Stimulated activated CD4-positive, alpha-beta T cell treated with anti-CD3 and anti-CD28 coated beads, TNF-alpha, amount 100 ng/mL, for 4 hours (primary cell): ENCODE data around the gene MCM3AP.
A peak's percentile ranks its signal among the peaks of the same experiment; 100 is the strongest.
"Not testable (repeated sequence)": the region's sequence is repeated elsewhere in the genome, so short reads cannot be mapped to it uniquely, and the experiment has no call there.

Experiments used
- DNase-seq, 3 experiments: peaks; one replicate each; pipeline ENCODE4 v3.0.0-alpha.2; 2020; ENCODE audit warnings: low read depth in 3 of 3

Gene MCM3AP

DNA sequence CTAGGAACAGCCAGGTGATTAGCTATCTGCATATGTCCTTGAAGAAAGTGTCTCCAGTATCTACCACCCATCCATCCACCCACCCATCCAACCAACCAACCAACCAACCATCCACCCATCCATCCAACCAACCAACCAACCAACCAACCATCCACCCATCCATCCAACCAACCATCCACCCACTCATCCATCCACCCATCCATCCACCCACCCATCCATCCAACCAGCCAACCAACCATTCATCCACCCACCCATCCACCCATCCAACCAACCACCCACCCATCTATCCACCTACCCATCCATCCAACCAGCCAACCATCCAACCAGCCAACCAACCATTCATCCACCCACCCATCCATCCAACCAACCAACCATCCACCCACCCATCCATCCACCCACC, 26.2 kb upstream of the MCM3AP start:
- DNase-seq, result no peak

DNA sequence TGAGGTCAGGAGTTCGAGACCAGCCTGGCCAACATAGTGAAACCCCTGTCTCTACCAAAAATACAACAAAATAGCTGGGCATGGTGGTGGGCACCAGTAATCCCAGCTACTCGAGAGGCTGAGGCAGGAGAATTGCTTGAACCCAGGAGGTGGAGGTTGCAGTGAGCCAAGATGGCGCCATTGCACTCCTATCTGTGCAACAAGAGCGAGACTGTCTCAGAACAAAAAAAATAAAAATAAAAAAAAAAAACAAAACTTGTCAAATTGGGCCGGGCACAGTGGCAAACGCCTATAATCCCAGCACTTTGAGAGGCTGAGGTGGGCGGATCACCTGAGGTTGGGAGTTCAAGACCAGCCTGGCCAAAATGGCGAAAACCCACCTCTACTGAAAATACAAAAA, 24.8 kb upstream of the MCM3AP start:
- DNase-seq, result not testable (repeated sequence)

DNA sequence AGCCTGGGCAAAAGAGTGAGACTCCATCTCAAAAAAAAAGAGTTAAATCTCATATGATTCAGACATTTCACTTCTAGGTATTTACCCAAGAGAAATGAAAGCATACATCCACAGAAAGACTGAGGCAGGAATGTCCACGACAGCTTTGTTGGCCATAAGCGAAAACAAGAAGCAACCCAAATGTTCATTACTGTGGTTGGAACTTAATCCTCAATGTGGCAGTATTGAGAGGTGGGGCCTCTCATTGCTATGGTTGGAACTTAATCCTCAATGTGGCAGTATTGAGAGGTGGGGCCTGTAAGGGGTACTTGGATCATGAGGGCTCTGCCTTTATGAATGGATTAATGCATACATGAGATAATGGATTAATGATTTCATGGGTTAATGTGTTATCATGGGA, 23.0 kb upstream of the MCM3AP start:
- no peak for DNase-seq

DNA sequence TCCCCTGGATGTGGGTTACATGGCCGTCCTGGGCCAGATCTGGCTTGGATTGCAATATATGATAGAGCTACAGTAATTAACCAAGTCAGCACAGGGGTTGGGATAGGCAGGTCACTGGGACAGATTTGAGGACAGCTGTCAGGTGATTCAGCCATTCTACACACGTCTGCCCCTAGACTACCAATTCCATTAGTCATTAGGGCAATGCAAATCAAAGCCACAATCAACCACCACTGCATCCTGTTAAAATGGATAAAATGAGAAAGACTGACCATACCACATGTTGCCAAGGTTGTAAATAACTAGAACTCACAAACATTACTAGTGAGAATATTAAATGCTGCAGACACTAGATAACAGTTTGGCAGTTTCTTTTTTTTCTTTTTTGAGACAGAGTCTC, 22.2 kb upstream of the MCM3AP start:
- DNase-seq, result no peak

DNA sequence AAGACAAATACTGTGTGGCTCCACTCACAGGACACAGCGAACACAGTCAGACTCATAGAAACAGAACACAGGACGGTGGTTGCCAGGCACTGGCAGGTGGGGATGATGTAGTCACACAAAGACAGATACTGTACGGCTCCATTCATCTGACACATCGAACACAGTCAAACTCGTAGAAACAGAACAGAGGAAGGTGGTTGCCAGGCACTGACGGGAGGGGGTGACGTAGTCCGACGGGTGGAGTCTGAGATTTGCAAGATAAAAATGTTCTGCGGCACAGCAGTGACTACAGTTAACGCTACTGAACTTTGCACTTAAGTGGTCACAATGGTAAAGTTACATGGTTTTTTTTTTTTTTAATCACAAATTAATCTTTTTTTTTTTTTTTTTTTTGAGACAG, 19.5 kb upstream of the MCM3AP start:
- DNase-seq, result no peak

DNA sequence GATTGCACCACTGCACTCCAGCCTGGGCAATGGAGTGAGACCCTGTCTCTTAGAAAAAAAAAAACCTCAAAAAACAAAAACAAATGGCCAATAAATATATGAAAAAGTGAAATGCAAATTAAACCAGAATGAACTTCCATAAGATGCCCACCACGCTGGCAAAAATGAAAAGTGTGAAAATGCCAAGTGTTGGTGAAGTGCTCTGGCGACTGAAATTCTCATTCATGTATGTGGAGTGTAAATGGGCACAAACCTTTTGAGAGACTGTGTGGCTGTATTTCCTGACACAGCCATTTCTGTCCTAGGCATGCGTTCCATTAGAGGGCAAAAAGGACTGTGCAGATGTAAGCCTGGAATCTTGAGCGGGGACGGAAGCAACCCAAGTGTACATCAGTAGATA, 19.0 kb upstream of the MCM3AP start:
- no peak for DNase-seq

DNA sequence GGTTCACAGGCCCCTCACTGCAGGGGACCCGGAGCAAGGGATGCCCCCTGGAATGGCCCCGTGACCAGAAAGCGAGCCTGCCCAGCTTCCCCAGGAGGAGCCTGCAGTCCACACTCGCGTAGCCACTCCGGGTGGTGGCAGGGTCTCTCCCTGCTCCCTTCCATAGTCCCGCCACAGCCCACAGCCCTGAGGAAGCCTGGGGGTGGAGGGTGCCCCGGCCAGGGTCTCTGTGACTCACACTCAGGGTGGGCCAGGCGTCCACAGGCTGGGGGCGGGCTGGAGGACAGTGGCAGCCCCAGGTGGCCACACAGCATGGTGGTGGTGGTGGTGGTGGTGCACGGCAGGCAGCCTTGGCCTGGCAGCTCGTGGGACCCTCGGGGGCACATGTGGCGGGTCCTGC, 16.3 kb upstream of the MCM3AP start:
- no peak for DNase-seq

DNA sequence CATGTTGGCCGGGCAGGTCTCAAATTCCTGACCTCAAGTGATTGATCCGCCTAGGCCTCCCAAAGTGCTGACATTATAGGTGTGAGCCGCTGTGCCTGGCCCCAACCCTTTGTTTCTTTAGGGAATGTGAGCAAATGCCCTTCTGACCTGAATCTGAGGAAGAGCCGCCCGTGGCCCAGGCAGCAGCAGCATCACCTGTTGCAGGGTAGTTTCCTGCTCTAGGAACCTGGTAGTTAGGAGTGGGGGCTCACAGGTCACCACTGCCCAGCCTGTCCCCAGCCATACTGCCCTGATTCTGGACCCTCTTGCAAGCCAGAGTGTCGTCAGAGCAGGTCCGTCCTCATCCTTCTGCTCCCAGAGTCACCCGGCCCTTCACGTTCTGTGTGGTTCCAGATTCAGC, 13.8 kb upstream of the MCM3AP start:
- DNase-seq, result no peak

DNA sequence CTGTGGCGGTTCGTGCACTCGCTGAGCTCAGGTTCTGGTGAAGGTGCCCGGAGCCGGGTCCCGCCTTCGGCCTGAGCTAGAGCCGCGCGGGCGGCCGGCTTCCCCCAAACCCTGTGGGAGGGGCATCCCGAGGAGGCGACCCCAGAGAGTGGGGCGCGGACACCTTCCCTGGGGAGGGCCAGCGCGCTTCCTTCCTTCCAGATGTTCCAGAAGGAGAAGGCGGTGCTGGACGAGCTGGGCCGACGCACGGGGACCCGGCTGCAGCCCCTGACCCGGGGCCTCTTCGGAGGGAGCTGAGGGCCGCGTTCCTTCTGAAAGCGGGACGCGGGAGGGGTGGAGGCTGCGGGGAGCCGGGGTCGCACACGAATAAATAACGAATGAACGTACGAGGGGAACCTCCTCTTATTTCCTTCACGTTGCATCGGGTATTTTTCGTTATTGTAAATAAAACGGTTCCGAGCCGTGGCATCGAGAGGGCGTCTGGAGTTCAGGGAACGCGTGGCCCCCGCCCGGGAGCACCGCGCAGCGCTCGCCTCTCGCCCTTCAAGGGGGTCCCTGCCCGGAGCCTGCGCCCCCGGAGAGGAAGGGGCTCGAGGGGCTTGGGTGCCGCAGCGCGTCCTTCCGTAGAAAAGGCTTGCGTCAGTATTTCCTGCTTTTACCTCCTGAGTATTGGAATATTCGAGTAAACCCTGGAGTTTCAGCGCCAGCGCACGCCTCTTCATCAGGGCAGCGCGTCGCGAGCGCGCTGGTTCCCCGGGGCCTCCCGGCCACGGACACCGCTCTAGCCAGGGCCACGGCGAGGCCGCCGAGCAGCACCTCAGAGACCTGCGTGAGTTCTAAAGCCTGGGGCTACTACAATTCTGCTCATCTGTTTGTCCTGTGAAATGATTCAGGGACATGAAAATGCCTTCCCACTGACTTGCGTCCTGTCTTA, 12.2 kb upstream of the MCM3AP start:
- no peak for DNase-seq

DNA sequence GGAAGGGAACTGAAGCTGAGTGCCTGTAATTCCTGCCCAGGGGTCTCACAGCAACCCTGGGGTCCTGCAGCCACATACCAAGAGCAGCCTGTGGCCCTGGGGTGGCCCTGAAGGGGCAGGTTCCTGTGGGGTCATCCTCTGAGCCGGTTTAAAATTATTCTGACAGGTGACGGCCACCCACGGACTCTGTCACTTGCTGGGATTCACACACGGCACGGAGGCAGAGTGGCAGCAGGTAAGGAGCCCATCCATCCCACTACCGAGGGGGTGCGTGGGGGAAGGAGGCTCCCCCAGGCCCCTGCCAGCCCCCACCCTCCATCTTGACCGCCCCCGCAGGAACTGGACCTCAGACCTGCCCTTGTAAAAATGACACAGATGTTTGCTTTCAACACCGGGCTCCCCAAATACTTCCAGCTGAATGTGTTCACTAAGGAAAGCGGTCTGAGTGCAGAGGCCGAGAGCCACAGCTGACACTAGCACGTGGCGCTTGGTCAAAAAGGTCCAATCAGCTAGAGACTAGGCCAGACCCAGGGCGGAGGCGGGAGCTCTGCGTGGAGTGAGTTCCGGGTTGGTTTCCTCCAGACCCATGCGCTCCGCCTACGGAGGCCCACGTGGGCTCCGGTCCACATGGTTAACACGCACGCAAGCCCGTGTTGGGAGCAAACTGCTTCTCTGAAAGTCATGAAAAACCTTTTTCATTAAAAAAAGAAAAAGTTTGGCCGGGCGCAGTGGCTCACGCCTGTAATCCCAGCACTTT, 10.8 kb upstream of the MCM3AP start:
- peak; percentile 23 to 39 (median 38) for DNase-seq

DNA sequence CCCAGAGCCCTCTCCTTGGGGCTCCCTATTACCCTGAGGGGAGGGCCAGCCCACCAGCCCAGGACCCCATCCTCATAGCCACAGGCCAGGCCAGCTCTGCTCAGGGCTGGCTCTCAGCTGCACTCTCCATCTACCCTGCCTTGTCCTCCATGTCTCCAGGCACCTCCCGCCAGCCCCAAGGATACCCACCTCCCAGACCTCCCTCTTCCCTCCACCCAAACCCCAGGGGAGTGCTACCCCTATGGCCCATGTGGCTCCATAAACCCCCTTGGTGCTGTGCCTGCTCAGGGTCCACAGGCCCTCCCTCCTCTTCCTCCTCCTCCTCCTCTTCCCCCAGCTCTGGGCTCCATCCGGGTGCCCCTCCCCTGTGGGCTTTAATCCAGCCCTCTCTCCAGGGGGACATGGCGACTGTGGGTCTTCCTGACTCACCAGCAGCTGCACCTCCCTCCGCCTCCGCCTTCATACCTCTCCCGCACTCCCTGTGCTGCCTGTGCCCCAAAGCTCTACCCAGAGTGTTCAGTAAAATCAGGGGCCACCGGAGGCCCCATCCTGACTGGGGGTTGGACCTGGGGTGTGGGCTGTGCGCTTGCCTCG, 9.9 kb upstream of the MCM3AP start:
- no peak for DNase-seq

DNA sequence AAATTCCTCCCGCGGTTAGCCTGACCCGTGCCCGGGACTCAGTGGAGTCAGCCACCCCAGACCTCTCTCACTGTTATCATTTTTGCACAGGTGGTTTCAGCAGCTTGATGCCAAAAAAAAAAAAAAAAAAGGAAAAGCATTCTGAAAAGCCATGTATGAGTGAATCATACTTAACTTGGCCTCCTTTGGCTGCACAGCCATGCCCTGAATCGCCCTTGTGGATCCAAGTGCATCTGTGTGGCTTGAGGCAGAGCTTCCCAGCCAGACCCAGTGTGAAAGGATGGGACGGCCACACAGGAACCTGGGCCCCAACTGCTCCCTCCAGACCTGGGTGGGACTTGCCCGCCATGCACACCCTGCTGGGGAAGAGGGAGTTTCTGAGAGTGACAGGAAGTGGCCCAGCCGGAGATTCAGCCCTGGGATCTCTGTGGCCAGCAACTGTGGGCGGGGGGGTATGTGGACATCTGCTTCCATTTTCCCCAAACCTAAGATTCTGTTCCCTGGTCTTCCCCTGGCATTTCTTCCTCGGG, 9.3 kb upstream of the MCM3AP start:
- no peak for DNase-seq

DNA sequence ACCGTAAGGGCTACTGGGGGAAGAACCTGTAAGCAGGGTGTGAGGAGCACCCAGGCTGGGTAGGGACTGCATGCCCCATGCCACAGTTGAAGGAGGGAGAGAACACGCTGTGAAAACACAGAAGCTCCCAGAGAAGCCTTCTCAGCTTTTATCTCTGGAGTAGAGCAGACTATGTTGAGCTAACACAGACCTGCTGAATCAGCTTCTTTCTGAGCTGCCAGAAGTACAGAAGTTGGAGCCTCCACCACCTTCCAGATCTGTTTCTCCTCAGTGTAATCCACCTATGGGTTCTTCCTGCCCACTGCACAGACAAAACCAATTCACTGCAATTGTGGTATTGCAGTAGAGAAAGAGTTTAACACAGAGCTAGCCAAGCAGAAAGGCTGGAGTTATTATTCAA, 6.2 kb upstream of the MCM3AP start:
- no peak for DNase-seq

DNA sequence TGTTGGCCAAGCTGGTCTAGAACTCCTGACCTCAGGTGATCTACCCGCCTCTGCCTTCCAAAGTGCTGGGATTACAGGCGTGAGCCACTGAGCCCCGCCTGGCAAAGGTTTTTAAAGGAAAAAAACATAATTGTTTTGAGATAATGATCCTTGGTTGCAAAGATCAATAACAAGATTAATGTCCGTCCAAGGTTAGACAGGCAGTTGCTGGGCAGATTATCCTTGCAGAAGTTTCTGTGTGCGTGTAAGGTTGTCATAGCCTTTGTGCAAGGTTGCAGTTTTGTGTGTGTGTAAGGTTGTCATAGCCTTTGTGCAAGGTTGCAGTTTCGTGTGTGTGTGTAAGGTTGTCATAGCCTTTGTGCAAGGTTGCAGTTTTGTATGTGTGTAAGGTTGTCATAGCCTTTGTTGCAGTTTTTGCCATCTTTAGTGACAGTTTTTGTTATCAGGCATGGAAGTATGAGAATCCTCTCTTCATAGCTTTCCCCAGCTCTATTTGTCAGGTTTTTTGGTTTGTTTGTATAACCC, 4.3 kb upstream of the MCM3AP start:
- no peak for DNase-seq

DNA sequence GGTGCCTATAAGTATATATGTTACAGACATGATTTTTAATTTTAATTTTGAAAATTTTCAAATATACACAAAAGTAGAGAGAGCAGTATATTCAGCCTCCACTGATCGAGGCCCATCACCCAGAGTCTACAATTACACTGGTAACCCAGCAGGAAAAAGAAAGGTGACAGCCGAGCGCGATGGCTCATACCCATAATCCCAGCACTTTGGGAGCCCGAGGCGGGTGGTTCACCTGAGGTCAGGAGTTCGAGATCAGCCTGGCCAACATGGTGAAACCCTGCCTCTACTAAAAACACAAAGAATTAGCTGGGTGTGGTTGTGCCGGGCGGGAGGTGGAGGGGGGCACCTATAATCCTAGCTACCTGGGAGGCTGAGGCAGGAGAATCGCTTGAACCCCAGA, 2.1 kb upstream of the MCM3AP start:
- no peak for DNase-seq

DNA sequence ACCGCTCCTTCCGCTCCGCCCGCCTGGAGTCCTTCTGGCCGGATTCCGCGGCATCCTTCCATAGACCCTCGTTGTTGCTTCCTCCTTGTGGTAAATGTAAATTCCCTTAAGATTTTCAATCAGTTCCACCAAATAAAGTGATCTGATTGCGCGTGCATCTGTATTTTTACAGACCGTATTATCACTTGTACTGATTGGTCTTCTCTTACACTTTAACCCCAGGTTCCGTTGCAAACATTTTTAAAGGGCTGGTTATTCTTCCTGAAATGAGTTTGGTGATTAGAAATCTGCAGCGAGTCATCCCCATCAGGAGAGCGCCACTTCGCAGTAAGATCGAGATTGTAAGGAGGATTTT, 1.2 kb upstream of the MCM3AP start:
- no peak for DNase-seq

DNA sequence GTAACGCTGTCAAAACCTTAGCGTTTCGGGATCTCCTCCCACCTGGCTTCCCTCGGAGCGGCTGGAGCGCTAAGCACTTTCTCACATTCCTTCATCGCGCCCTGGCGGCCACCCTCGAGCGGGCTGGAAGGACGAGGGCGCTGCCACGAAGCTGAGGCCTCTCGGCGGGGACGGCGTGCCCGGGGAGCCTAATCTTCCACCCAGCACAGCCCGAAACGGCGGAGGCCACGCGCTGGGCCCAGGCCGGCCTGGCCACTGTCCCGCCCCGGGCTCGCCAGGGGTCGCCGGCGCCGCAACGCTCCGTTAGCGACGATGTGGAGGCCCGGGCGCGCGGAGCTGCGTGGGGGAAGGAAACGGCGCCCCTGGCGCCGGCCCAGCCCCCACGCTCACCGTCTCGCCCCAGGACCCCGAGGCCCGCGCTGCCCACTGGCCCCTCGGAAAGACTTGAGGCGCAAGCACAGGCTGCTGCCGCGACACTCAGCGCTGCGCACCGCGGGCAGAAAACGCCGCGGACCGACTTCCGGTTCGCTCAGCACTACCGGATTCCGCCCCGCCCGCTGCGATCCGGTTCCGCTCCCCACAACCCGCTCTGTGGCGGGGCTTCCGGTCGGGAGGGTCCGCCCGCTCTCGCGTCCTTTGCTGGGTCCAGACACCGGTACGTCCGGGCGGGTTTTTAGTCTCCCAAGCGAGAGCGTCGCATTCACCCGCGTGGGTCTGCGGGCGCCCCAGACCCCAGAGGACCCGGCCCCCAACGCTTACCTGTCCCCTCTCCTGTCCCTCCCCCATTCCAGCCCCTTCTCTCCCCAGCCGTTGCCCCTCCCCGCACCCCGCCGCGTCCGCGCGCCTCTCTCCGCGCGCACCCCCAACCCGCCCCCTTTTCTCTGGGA, 593 bp upstream of the MCM3AP start, which contains the start of gene YBEY:
TSS of gene YBEY (plus strand) at position 582 of the 887 bp plus-strand sequence. CDS start 572 bp downstream, outside the sequence.
- DNase-seq, result peak; percentile 66 to 78 (median 68)

DNA sequence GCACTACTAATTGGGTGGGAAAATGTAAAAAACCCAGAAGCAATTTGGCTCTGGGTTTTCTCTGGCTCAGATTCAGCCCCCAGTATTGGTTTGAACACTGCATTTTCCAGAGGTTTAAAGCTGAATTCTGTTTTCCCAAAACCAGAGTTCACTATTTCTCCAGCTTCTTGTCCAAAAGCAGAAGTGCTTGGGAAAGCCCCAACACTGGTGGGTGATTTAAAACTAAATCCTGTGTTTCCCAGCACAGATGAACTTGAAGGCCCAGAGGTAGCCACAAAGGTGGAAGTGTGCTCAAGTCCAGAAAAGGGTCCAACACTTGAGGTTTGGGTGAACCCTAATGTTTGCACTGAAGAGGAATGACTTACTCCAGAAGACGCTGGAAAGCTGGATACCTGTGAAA, 678 bp downstream of the MCM3AP start:
- DNase-seq, result no peak

DNA sequence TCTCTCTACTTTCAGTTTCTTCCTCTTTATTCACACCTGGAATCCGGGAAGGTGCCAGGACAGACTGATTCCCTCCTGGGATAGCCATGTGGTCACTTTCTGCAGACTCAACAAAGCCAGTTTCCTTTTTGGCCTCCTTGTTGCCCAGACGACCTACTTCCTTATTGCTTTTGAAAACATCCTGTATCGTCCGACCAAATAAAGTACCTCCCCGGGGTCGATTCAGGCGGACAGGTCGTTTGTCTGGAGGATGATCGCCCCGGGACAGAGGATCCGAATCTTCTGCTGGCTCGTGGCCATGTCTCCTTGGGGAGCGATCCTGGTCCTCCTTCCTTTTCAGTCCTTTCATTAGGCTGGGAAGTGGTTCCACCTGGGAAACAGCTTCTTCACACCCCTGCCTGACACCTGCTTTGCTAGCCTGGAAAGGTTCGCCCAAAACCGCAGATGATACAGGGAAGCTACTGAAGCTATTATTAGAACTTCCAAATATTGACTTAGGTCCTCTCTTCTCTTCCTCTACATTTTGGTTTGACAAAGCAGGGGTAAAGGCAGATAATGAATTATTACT, 1.2 kb downstream of the MCM3AP start:
- no peak for DNase-seq

DNA sequence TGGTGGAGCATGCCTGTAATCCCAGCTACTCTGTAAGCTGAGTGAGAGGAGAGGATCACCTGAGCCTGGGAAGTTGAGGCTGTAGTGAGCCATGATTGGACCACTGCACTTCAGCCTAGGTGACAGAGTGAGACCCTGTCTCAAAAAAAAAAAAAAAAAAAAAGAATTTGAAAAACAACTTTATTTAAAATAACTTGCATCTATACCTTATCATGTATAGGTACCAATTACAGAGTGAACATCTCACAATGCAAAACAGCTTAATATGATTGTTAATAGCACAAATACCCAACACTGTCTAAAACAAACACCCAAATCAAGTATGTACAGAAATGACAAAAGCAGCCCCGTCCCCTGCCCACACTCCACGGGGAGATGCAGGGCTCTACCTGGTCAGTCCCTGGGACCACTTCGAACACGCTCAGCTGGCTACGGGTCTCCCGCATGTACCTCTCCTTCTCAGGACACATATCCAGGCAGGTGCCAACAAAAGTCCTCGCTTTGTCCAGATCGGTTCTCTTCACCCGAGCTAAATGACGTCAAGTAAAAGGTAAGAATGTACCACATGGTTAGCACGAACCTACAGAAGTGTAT, 10.5 kb downstream of the MCM3AP start:
- no peak for DNase-seq
